Myocyte (in vitro differentiated cells): ENCODE results near the gene ADGRA3. TPM values are rescaled to one million over a fixed set of nuclear protein-coding genes. Genes with fewer than 3 reads are reported as not detected.

Experiments used
- DNase-seq: peaks from one replicate; pipeline ENCODE4 v3.0.0-alpha.2; 2012; ENCODE audit warnings: low read depth
- total RNA-seq: library from RNA; depleted of rRNA; stranded (reverse); fragments of >200 nt; gene quantifications from 2 replicates; pipeline ENCODE4 v1.2.3, GENCODE V29; 2014

ADGRA3 gene
- total RNA-seq, 1 donor from 2014 or later: 53.2 TPM

DNA sequence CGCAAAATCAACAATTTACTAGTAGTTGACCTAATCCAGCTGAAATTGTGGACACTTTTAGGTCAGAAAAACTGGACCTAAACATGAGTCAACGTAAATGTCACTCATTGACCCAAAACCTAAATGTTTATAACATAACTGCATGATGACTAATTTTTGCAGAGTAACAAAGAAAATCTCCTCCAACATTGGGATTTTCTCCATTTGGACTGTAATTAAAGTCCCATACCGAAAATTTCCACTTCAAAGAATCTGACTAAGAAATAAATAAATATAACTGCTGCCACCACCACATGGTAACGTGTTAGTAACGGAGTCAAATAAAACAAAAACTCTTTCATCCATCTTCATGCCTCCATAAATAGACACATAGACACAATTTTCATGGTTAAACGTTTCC is 1.9 kb downstream of the ADGRA3 start:
- DNase-seq: peak; percentile 43

DNA sequence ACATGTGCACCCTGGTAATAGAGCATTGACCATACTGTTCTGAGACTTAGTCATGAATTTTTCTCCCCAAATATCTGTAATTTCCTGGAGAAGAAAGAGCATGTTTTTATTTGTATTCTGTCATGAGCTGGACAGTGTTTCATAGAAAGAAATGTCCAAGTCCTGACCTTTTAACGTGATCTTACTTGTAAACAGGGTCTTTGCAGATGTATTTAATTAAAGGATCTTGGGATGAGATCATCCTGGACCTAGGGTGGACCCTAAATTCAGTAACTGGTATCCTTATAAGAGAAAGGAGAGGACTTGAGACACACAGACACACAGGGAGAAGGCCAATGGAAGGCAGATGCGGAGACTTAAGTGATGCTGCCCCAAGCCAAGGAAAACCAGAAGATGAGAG is 3.6 kb downstream of the ADGRA3 start:
- no peak for DNase-seq

DNA sequence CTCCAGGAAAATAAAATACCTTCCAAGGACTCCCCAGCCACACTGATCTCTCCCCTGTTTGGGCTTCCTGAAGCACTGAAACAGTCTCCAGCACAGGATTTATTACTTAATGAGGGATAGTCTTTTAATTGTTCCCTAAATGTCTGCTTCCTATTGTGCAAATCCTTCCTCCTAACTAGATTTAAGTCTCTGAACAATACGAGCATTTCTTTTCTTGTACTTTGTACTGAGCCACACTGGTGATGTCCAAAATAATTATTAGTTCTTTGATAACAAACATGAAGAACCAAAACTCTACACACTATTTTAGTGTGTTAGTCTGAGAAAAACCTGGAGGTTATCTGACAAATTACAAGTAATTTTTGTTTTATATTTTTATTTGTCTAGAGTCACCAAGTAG is 5.1 kb downstream of the ADGRA3 start:
- no peak for DNase-seq

DNA sequence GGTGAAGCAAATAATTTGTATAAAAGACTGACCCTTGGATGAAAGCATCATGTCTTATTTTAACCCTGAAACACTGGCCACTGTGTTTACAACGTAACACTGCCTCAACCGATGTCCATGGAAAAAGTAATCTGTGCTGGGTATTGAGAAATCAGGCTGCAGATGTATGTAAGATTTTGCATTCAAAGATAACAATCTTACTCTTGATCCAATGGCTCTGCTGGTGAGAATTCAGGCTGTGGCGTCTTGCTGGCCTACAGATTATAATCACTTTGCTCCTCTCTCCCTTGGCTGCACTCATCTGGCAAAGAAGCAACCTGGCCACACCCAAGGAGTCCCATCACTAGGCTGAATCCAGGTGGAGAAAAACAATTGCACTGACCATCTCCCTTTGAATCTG is 7.5 kb downstream of the ADGRA3 start:
- no peak for DNase-seq

DNA sequence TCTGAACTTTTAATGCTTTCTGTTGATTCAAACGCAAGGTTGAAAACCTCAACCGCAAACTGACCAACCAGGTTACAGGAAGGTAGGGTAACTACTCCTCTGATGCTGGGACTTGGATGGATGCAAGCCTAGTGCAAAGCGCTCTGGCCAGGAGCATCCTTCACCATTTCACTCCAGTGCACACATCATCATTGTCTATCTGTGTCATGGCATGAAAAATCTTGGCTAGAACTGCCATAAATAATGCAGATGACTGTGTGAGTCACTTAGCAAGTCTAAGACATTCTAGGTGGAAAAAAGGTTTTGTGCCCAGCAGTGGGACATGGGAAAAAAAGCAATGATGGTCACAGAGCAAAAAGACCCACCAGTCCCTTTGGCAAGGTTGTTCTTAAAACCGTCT is 10.9 kb downstream of the ADGRA3 start:
- no peak for DNase-seq

DNA sequence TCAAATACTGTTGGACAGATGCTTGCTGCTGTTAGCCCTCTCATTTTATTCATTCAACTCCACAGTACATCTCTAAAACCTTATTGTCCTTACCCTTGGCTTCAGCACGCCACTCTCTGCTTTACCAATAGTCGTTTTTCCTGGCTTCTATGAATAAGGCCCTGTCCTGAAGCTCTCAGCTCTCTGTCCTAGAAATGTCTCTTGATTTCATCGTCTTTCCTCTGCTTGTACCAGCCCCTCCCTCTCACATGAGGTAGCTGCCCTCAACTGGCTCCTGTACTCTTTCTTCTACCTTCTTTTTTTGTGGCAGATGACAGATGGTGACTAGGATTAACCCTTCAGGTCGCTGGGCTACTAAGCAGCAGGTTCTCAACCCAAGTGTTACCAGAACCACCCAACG is 11.4 kb downstream of the ADGRA3 start:
- DNase-seq: no peak

DNA sequence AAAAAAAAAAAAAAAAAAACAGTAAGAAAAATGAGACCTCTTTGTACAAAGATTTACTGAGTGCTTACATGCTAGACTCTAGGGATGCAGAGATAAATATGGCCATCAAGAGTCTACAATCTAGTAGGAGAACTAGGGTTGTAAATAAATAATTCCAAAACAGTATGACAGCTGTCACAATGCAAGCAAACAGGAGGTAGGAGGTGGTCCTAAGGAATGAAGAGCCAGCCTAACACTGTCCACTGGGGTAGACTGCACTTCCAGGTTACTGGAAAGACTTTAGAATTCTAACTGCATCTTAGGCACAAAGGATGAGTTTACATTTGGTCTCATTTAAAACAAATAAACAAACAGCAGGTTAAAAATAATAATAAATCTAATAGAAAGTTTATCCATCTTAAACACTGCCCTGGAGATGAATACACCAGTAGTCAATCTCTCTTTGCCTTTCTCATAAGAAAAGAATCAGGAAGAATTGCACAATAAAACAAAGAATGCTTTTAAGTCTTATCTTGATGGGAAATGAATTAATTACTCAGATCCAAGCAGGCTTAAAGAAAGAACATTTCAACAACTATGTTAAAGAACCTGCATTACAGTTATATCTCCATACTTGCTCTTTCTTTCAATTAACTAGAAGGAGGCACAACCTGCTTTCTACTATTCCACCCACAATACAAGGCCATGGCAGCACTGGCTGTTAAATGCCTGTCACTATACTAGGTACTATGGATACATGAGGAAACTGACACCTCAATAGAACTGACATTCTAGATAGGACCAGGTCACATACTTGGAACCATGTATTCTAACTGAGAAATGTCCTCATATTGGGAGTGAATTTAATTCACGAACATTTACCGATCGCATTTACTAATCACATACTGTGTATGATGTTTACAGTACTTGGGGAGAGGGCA is 12.7 kb downstream of the ADGRA3 start:
- no peak for DNase-seq

DNA sequence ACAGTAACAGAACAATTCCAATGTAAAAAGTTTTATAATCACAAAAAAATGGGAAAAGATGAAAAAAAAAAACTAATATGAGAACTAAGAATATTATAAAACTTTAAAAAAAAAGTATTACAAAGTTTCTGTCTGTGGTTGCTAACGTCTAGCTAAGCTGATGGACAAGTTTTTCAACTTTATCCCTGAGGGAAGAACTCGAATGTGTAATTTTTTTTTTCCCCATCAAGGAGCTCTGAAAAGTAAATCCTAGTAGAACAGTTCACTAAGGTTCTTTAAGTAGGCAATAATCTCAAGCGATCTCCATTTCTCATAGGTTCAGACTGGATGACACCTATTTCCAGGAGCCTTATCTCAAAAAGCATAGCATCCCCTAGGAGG is 14.2 kb downstream of the ADGRA3 start:
- DNase-seq: no peak

DNA sequence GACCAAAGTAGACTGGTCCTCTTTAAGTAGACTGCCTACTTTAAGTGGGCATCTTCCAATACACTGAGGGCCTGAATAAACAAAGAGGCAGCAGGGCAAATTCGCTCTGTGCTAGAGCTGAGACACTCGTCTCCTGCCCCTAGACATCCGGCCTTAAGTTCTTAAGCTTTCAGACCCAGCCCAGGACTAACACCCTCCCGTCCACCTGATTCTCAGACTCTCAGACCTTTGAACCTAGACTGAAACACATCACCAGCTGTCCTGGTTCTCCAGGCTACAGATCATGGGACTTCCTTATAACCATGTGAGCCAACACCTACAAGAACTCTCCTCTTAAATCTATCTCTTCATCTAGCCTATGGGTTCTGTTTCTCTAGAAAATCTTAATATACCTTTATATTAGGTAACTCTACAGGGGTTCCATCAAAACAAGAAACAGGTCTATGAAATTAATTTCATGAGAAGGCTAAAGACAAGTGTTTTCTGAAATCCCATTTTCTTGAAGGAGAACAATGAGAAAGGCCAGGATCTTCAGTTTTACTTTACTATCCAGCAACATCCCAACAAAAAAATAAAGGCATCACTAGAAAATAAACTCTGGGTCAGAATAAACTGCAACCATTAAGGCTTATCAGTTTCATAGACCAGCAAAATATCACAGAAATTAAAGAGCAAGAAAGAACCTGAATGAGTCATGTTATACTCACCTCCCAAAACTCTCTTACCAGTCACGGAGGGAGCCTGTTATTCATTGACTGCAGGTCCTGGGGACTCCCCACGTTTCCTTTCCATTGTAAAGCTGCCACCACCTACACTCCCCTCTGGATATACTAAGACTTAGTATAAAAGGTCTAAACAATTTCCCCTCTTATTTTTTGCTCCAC is 14.8 kb downstream of the ADGRA3 start:
- DNase-seq: no peak

DNA sequence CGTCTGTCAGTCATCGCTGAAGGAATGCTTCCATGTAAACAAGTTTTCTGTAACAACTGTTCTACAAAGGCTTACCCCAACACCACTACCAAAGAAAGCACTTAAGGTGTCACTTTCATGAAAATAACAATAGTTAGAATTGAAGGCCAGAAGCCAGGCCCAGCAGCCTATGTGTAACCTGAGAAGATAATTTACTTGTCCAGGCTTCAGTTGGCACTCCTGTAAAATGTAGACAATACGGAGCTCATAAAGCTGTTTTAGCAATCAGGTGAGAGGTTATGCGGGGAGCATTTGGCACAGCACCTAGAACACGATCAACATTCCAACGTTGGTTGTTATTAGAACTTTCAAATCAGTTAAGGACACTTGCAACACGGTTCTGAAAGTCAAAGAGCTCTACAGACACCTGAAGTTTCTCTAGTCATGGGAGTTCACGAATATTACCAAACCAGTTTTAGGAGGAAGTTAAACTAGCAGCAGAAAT is 15.7 kb downstream of the ADGRA3 start:
- DNase-seq: no peak

DNA sequence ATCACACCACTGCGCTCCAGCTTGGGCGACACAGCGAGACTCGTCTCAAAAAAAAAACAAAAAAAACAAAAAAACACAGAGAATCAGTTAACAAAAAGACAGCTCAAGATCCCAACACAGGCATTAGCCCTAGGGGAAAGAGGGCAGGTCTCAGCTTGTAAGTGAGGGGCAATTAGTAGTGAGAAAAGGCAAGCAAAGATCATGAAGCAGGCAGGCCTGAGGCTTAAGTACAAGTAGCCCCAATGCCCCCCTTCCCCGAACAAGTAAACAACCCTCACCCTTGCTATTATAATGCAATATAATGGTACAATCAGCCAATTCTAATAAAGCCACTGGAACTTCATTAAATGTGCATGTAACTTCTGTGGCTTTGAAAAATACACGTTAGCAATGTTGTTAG is 17.0 kb downstream of the ADGRA3 start:
- DNase-seq: no peak

DNA sequence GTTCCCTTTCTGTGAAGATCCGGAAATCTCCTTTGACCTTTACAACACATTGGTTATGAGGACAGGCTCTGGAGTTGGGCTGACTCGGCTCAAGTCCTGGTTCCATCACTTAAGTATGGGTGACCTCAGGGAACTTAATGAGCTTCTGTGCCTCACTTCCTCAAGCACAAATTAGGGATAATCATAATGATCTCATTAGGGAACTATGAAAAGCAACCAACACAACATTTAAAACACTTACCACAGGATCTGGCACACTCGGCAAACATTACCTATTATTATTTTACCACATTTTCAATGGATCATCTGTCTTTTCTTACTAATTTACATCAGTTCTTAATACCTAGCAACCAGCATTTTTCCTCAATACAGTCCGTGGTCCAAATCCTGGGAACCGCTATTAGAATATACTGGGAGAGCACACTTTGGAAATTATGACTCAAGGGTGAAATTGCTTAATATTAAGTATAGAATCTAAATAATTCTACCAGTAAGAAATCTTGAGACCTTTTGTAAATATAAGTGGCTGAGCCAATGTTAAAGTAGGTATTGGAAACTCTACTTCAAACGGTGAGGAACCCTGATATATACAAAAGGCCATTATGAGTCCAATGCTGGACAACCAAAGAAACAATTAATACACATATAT is 19.6 kb downstream of the ADGRA3 start:
- DNase-seq: no peak

DNA sequence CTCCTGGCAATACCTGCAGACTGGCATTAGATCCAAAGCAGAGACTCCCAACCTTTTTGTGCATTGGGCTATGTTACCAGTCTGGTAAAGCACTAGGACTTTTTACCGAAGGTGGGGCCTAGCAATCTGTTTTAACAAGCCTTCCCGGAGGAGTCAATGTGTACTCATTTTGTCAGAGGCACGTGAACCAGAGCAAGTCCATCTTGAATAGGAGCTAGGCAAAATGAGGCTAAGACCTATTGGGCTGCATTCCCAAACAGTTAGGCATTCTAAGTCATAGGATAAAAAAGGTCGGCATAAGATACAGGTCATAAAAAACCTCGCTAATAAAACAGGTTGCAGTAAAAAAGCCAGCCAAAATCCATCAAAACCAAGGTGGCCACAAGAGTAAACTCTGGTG is 22.3 kb downstream of the ADGRA3 start:
- DNase-seq: no peak

DNA sequence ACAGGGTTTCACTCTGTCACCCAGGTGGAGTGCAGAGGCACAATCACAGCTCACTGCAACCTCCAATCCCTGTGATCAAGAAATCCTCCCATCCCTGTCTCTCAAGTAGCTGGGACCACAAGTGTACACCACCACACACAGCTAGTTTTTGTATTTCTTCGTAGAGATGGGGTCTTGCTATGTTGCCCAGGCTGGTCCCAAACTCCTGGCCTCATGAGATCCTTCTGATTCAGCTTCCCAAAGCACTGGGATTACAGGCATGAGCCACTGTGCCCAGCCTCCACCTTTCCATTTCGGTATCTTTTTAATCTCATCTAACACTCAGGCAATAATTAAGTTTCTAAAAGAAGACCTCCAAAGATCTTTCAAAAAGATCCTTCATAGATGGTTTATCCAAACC is 22.9 kb downstream of the ADGRA3 start:
- DNase-seq: no peak

DNA sequence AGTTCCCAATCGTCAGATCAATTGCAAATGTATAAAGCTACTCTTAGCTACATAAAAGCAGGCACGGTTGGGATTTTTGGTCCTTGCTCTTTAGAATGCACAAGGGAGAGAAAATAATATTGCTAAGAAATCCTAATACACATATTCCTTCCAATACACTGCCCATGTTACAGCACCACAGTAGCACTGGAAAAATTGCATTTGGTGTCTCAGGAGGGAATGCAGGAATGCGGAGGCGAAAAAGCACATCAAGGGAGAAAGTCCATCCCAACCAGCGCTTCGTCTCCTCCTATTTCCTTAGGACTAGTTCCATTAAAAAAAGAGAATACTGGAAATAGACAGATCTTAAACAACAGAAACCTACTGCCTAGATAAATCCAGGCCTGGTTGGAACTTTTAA is 23.9 kb downstream of the ADGRA3 start:
- DNase-seq: no peak

DNA sequence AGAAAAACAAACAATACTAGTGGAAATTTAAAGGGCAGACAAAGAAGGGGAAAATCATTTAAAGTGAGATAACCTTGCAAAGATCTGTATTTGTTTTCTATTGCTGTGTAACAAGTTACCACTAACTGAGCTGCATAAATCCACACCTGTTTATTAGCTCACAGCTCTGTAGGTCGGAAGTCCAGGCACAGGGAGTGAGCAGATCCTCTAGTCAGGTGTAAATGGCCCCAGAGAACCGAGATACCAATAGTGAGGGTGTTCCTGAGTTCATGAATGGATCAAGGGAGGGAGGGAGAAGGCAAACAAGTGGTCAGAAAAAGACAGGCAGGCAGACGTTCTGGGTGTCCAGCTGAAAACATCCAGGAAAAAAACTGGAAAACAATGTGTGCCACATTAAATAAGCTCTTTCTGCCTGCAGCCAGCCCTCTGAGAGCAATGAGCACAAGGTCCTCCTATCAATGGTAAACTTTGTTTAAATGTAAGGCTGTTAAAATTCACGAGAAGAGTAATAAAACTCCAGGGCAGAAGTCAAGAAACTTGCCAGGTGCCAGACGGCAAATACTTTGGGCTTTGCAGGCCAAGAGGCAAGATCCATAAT is 25.0 kb downstream of the ADGRA3 start:
- DNase-seq: no peak

DNA sequence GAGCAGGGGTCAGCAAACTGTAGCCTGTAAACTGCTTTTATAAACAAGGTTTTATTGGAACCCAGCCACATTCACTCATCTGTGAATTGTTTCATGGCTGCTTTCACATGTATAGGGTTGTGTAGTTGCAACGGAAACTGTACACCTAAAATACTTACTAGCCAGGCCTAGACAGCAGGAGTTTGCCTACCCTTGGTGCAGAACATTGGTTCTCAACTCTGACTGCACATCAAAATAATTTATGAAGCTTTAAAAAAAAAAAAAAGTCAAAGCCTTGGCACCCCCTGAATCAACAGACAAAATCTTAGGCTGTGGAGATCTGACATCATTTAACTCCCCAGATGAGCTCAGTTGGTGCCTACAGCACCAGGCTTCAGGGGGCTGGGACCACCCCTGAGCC is 27.8 kb downstream of the ADGRA3 start:
- DNase-seq: no peak

DNA sequence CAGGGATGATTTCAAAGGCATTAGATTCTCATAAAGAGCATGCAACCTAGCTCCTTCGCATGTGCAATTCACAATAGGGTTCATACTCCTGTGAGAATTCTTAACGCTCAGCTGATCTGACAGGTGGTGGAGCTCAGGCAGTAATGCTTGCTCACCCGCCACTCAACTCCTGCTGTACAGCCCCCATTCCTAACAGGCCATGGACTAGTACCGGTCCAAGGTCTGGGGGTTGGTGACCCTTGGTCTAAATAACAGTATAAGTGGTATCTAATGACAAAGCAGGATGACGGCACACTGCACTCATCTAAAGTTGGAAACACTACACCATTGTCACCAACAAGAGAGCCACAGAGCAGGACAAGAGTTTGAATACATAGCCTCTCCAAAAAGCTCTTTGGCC is 28.5 kb downstream of the ADGRA3 start:
- DNase-seq: peak; percentile 41

DNA sequence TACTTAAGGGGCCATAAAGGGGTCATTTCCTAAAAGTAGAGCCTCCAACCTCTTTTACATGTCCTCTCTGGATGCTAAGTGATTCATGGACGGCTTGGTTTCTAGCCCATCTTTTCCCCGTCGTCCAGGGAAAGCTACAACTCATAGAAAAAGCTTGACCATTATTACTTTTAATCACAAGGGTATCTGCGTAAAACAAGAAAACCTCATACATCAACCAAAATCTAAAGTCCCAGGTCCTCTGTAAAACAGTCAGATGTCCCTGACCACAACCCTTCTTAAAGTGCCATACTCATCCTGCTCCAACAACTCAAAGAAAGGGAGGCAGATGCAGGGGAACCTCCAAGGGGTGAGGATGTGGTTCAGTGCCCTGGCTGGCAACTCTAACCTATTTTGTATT is 29.6 kb downstream of the ADGRA3 start:
- DNase-seq: no peak

DNA sequence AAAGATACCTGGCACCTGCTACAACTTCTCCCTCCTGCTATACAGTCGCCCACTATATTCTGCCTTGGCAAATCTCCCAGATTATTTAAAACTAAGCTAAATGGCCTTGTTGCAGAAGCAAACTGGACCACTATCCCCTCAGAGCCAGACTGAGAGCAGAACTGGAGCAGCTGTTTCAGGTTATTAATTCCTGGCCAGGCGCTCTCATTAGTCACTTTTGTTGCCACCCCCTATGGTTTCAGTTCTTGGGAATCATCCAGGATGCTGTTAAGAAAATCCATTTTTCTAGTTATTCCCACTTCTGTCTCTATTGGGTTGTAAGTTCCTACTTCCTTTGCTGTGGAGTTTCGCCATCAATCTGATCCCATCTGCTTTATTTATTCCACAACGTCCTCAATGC is 30.1 kb downstream of the ADGRA3 start:
- peak; percentile 80 for DNase-seq

DNA sequence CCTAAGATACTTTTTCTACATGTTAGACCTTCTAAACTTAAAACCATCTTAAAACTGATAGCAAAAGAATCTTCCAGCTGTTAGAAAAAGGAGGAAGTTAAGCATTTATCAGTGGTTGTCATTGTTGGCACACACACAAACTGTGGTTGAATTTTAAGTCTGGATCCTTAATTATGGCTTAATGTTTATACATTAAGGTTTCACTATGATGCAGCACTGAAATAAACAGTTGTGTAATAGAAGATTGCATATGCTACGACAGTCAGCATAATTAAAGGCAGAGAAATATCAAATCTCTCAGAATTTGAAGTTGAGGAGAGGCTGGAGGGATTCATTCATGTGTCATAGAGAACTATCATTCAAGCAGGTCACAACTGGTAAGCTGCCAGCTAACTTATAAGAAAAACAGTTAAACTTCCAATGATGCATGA is 32.3 kb downstream of the ADGRA3 start:
- DNase-seq: no peak
